Trophoblast cell (in vitro differentiated cells and primary cell): ENCODE measurements around the gene TMEM106B.

ENCODE experiments used
- DNase-seq, 2 donors: peaks; one replicate each; pipeline ENCODE4 v3.0.0-alpha.2; 2016
- H2AFZ ChIP-seq: 2 replicates; pipeline ENCODE4 v1.6.1; 2013; ENCODE audit warnings: low read length, moderate library complexity, mild to moderate bottlenecking; ENCODE audit not compliant: insufficient read depth, poor library complexity
- H2AK5ac ChIP-seq: 2 replicates; pipeline ENCODE4 v1.6.1; 2013; ENCODE audit warnings: mild to moderate bottlenecking, low read length
- H2BK120ac ChIP-seq: 2 replicates; pipeline ENCODE4 v1.6.1; 2013; ENCODE audit warnings: low read length, mild to moderate bottlenecking, moderate library complexity; ENCODE audit not compliant: insufficient read depth, poor library complexity
- H2BK12ac ChIP-seq: 2 replicates; pipeline ENCODE4 v1.6.1; 2013; ENCODE audit warnings: mild to moderate bottlenecking, low read length, moderate library complexity
- H2BK5ac ChIP-seq: 2 replicates; pipeline ENCODE4 v1.6.1; 2013; ENCODE audit warnings: low read length, low read depth, moderate library complexity, mild to moderate bottlenecking; ENCODE audit not compliant: poor library complexity
- H3K14ac ChIP-seq: 2 replicates; pipeline ENCODE4 v1.6.1; 2013; ENCODE audit warnings: mild to moderate bottlenecking, low read length
- H3K18ac ChIP-seq: 2 replicates; pipeline ENCODE4 v1.6.1; 2013; ENCODE audit warnings: mild to moderate bottlenecking, low read length
- H3K23ac ChIP-seq: 2 replicates; pipeline ENCODE4 v1.6.1; 2013; ENCODE audit warnings: low read length
- H3K27ac ChIP-seq: 2 replicates; pipeline ENCODE4 v1.5.1; 2013; ENCODE audit warnings: low read depth, mild to moderate bottlenecking, inconsistent platforms, low read length, moderate library complexity
- H3K27me3 ChIP-seq: 2 replicates; pipeline ENCODE4 v1.6.1; 2013; ENCODE audit warnings: inconsistent platforms, mild to moderate bottlenecking, low read length, moderate library complexity; ENCODE audit not compliant: insufficient read depth
- H3K36me3 ChIP-seq, 2 experiments: 1 replicate in 1 of 2; 2 replicates in 1 of 2; pipeline ENCODE4 v1.6.1; 2013; ENCODE audit warnings: low read length in 2 of 2, mild to moderate bottlenecking in 2 of 2, moderate library complexity in 1 of 2; ENCODE audit not compliant: insufficient read depth in 2 of 2, control insufficient read depth in 1 of 2
- H3K4ac ChIP-seq: 2 replicates; pipeline ENCODE4 v1.6.1; 2013; ENCODE audit warnings: low read depth, mild to moderate bottlenecking, low read length, moderate library complexity
- H3K4me1 ChIP-seq, 2 experiments: 1 replicate in 1 of 2; 2 replicates in 1 of 2; pipeline ENCODE4 v1.6.1; 2013; ENCODE audit warnings: low read length in 2 of 2, mild to moderate bottlenecking in 2 of 2, moderate library complexity in 1 of 2; ENCODE audit not compliant: insufficient read depth in 2 of 2, control insufficient read depth in 1 of 2
- H3K4me2 ChIP-seq: 2 replicates; pipeline ENCODE4 v1.6.1; 2013; ENCODE audit warnings: inconsistent platforms, mild to moderate bottlenecking, low read length, moderate library complexity
- H3K4me3 ChIP-seq: 2 replicates; pipeline ENCODE4 v1.5.1; 2013; ENCODE audit warnings: mild to moderate bottlenecking, low read depth, low read length, inconsistent platforms
- H3K79me1 ChIP-seq: one replicate; pipeline ENCODE4 v1.6.1; 2013; ENCODE audit warnings: low read length
- H3K79me2 ChIP-seq: 2 replicates; pipeline ENCODE4 v1.6.1; 2013; ENCODE audit warnings: low read length, mild to moderate bottlenecking; ENCODE audit not compliant: control insufficient read depth, insufficient read depth, poor library complexity
- H3K9ac ChIP-seq: 2 replicates; pipeline ENCODE4 v1.6.1; 2013; ENCODE audit warnings: mild to moderate bottlenecking, low read length
- H3K9me3 ChIP-seq: 2 replicates; pipeline ENCODE4 v1.6.1; 2013; ENCODE audit warnings: low read depth, mild to moderate bottlenecking, control low read depth, inconsistent platforms, low read length; ENCODE audit not compliant: insufficient read depth
- H4K12ac ChIP-seq: 2 replicates; pipeline ENCODE4 v1.6.1; 2013; ENCODE audit warnings: low read depth, mild to moderate bottlenecking, low read length, moderate library complexity
- H4K8ac ChIP-seq: 2 replicates; pipeline ENCODE4 v1.6.1; 2013; ENCODE audit warnings: low read depth, mild to moderate bottlenecking, low read length, moderate library complexity
- H4K91ac ChIP-seq: one replicate; pipeline ENCODE4 v1.6.1; 2013; ENCODE audit warnings: low read depth, mild to moderate bottlenecking, low read length, moderate library complexity
- WGBS: extraction: QIAGEN DNeasy Blood & Tissue Kit; methylation state at CpG from one replicate; pipeline ENCODE4 v1.1.7; 2013; ENCODE audit warnings: missing lambda C conversion rate; ENCODE audit not compliant: insufficient read length, insufficient coverage; ENCODE audit errors: extremely low coverage; 5-methylcytosine and 5-hydroxymethylcytosine counted together

Gene TMEM106B

GRCh38 chr7:12257582-12257981 is 46.5 kb downstream of the TMEM106B start:
- H2BK120ac ChIP-seq, result no peak overlapping the region
- DNase-seq, result peak in 1 of 2 donors; percentile 34
- H3K9me3 ChIP-seq, result no peaks in the 10 kb centered on the region
- no peak overlapping the region for H2AFZ ChIP-seq
- no peaks in the 10 kb centered on the region for H3K36me3 ChIP-seq
- no peak overlapping the region for H2BK12ac ChIP-seq
- no peak overlapping the region for H3K18ac ChIP-seq
- H3K4me3 ChIP-seq, result no peak overlapping the region
- no peaks in the 10 kb centered on the region for H3K79me1 ChIP-seq
- H3K27me3 ChIP-seq, result no peaks in the 10 kb centered on the region
- H4K91ac ChIP-seq, result no peak overlapping the region
- no peak overlapping the region for H3K9ac ChIP-seq
- H4K12ac ChIP-seq, result no peak overlapping the region
- H3K4me2 ChIP-seq, result no peak overlapping the region
- no peaks in the 10 kb centered on the region for H3K4me1 ChIP-seq
- WGBS, result no CpG with 5 or more reads among the region's 2 CpGs
- no peak overlapping the region for H3K14ac ChIP-seq
- H3K4ac ChIP-seq, result no peak overlapping the region
- H2AK5ac ChIP-seq, result no peak overlapping the region
- H4K8ac ChIP-seq, result no peak overlapping the region
- H3K27ac ChIP-seq, result no peak overlapping the region
- H3K79me2 ChIP-seq, result no peaks in the 10 kb centered on the region
- H2BK5ac ChIP-seq, result no peak overlapping the region
- no peak overlapping the region for H3K23ac ChIP-seq

DNA sequence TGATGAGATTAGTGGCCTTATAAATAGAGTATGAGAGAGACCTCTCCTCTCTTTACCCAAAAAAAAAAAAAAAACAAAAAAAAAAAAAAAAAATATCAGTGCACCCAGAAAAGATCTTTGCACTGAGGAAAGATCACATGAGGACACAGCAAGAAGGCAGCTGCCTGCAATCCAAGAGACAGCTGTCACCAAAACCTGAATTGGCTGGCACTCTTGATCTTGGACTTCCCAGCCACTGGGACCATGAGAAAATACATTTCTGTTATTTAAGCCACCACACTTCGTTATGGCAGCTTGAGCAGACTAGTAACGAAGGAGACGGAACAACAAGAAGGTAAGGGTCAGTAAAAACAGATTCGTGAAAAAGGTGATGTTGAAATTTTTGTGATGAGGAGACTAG is 47.0 kb downstream of the TMEM106B start:
- no peak overlapping the region for H3K4me2 ChIP-seq
- H2BK5ac ChIP-seq, result no peak overlapping the region
- no peak overlapping the region for H4K91ac ChIP-seq
- WGBS, result 100% methylated on average over 3 of the region's 4 CpGs
- no peak overlapping the region for H3K23ac ChIP-seq
- H3K79me1 ChIP-seq, result no peaks in the 10 kb centered on the region
- H4K8ac ChIP-seq, result no peak overlapping the region
- no peak overlapping the region for H3K18ac ChIP-seq
- no peak overlapping the region for H2AFZ ChIP-seq
- H2BK12ac ChIP-seq, result no peak overlapping the region
- no peak overlapping the region for H3K4me3 ChIP-seq
- no peaks in the 10 kb centered on the region for H3K79me2 ChIP-seq
- H3K9me3 ChIP-seq, result no peaks in the 10 kb centered on the region
- H2AK5ac ChIP-seq, result no peak overlapping the region
- H3K14ac ChIP-seq, result no peak overlapping the region
- no peak overlapping the region for H3K4ac ChIP-seq
- H3K27me3 ChIP-seq, result no peaks in the 10 kb centered on the region
- DNase-seq, result no peak
- H4K12ac ChIP-seq, result no peak overlapping the region
- no peak overlapping the region for H2BK120ac ChIP-seq
- no peak overlapping the region for H3K9ac ChIP-seq
- H3K27ac ChIP-seq, result no peak overlapping the region
- H3K4me1 ChIP-seq, result no peaks in the 10 kb centered on the region
- H3K36me3 ChIP-seq, result no peaks in the 10 kb centered on the region

GRCh38 chr7:12267542-12267941 is 56.4 kb downstream of the TMEM106B start:
- Histone ChIP-seq H2BK5ac (no peak overlapping the region), H4K8ac (no peak overlapping the region), H2BK12ac (no peak overlapping the region), H3K9ac (no peak overlapping the region), H3K36me3 (no peaks in the 10 kb centered on the region), H3K4me3 (no peak overlapping the region), H3K9me3 (peaks cover 2% of the 10 kb centered on the region), H3K79me1 (no peaks in the 10 kb centered on the region), H3K14ac (no peak overlapping the region), H3K4ac (no peak overlapping the region), H3K27ac (no peak overlapping the region), H2AK5ac (no peak overlapping the region), H4K91ac (no peak overlapping the region), H2AFZ (no peak overlapping the region), H3K27me3 (no peaks in the 10 kb centered on the region), H2BK120ac (no peak overlapping the region), H3K4me1 (no peaks in the 10 kb centered on the region), H3K4me2 (no peak overlapping the region), H3K79me2 (no peaks in the 10 kb centered on the region), H3K18ac (no peak overlapping the region), H3K23ac (no peak overlapping the region), H4K12ac (no peak overlapping the region)
- no peak for DNase-seq
- WGBS, result no CpG with 5 or more reads among the region's 1 CpG

DNA sequence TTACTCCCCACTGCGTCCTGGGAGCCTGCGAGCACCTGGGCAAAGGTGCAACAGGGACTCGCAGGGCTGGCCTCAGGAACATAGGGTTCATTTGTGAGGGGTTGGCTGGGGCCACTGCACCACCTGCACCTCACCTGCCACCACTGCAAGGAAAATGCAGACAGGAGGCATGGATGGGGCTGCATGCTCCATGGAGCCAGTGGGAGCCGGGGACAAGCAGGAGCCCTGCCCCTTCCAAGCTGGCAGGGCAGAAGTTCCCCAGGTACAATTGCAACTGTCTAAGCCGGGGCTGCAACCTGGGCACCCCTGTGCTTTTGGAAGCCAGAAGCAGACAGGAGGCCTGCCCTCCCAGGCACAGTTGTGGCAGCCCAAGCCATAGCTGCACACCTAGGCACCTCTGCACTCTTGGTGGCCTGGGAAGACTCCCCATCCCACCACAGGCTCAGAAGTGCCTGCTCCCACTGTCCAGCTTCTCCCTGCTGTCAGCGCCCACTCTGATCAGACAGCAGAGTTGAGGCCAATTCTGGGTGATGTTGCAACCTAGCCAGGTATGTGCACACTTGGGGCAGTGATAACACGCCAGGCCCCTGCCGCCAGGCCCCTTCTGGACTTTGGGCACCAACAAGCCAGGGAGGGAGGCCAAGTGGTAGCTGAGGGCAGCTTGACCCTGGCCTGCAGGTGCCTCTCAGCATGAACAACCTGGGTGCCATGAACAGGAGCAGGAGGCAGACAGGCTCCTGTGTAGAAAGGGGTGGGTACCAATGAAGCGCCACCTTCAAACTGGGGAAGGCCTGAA is 58.2 kb downstream of the TMEM106B start:
- WGBS, result no CpG with 5 or more reads among the region's 9 CpGs
- Histone ChIP-seq H2AK5ac (no peak overlapping the region), H2BK12ac (no peak overlapping the region), H3K23ac (no peak overlapping the region), H3K9ac (no peak overlapping the region), H3K79me2 (no peaks in the 10 kb centered on the region), H3K27ac (no peak overlapping the region), H3K27me3 (no peaks in the 10 kb centered on the region), H3K79me1 (no peaks in the 10 kb centered on the region), H3K4me2 (no peak overlapping the region), H3K36me3 (no peaks in the 10 kb centered on the region), H3K4me3 (no peak overlapping the region), H3K4me1 (no peaks in the 10 kb centered on the region), H2BK120ac (no peak overlapping the region), H3K14ac (no peak overlapping the region), H2BK5ac (no peak overlapping the region), H3K4ac (no peak overlapping the region), H4K91ac (no peak overlapping the region), H4K8ac (no peak overlapping the region), H2AFZ (no peak overlapping the region), H4K12ac (no peak overlapping the region), H3K18ac (no peak overlapping the region), H3K9me3 (peaks cover 2% of the 10 kb centered on the region)
- no peak for DNase-seq
